Testis (tissue), 2 donors: ENCODE results near the gene ZNF441.

Source experiments
- CTCF ChIP-seq, 3 experiments: fragments of 450-650 bp in 2 of 3; fragments of 200-600 bp in 1 of 3; sonication (generic) in 1 of 3; IDR thresholded peaks; one replicate each; pipeline ENCODE4 v1.5.1; 2016 to 2019; ENCODE audit warnings: antibody characterized with exemption in 3 of 3, mild to moderate bottlenecking in 2 of 3, moderate library complexity in 1 of 3
- POLR2A ChIP-seq: fragments of 450-650 bp; IDR thresholded peaks from one replicate; pipeline ENCODE4 v1.6.1; 2017; ENCODE audit warnings: antibody characterized with exemption, mild to moderate bottlenecking, moderate library complexity

- no peak for TF ChIP-seq CTCF (IDR thresholded peaks at IDR 0.05)
- TF ChIP-seq POLR2A: no peak
These were observed 9.8 kb upstream of the ZNF441 start for GRCh38 chr19:11756965-11757364.
